IPS-NIHi7 (cell line): ENCODE data around the gene THAP11.

Experiments
- DNase-seq: peaks from one replicate; pipeline ENCODE4 v3.0.0; 2012; ENCODE audit warnings: mixed read lengths; ENCODE audit errors: extremely low spot score

THAP11 gene

GRCh38 chr16:67883872-67884261, 41.7 kb downstream of the THAP11 start:
- peak; percentile 86 for DNase-seq

- peak; percentile 97 for DNase-seq
Measured at GRCh38 chr16:67884684-67885083, 42.6 kb downstream of the THAP11 start, which contains the start of gene NRN1L. TSS of gene NRN1L (plus strand) at chr16:67884885. CDS start at chr16:67884904, 19 bp downstream.

GRCh38 chr16:67885545-67885944, 43.4 kb downstream of the THAP11 start:
- no peak for DNase-seq

- DNase-seq, result no peak
Measured at GRCh38 chr16:67885976-67886375, 43.9 kb downstream of the THAP11 start.

- no peak for DNase-seq
Measured at GRCh38 chr16:67886387-67886786, 44.3 kb downstream of the THAP11 start.

GRCh38 chr16:67888331-67888730, 46.2 kb downstream of the THAP11 start:
- DNase-seq, result no peak

- no peak for DNase-seq
Measured at GRCh38 chr16:67892375-67892774, 50.3 kb downstream of the THAP11 start.

GRCh38 chr16:67892899-67893742, 51.0 kb downstream of the THAP11 start, which contains the start of gene PSKH1:
TSS of gene PSKH1 (plus strand) at chr16:67893254. CDS start at chr16:67908750, 15,496 bp downstream.
- DNase-seq, result peak; percentile 100
